ENCODE data around the gene THSD1. TPM values are rescaled to one million over a fixed set of nuclear protein-coding genes. Genes with fewer than 3 reads are reported as not detected.
"Not testable (repeated sequence)": the region's sequence is repeated elsewhere in the genome, so short reads cannot be mapped to it uniquely, and the experiment has no call there.

THSD1 gene
- total and polyA plus RNA-seq, 7 experiments from 2014 or later = 0.12 to 0.54 (median 0.29) TPM

- intact Hi-C loops (cut with micrococcal nuclease); H3K4me1 Mint-ChIP-seq; H3K36me3 Mint-ChIP-seq; ATAC-seq; H3K27ac ChIP-seq (ENCODE audit: low read depth, low read length); H3K9me3 Mint-ChIP-seq; H3K9me3 ChIP-seq (ENCODE audit: control insufficient read depth in 2 of 3, low read length in 3 of 3); H3K27me3 Mint-ChIP-seq; H3K27ac Mint-ChIP-seq; H3K4me1 ChIP-seq (ENCODE audit: control insufficient read depth in 2 of 2, insufficient read depth in 2 of 2, low read length in 2 of 2); DNase-seq; POLR2A ChIA-PET; H3K27me3 ChIP-seq (ENCODE audit: control insufficient read depth in 2 of 2, insufficient read depth in 2 of 2, low read length in 2 of 2); H3K4me3 Mint-ChIP-seq; CTCF ChIA-PET; H3K4me3 ChIP-seq (ENCODE audit: low read length); H3K36me3 ChIP-seq (ENCODE audit: control insufficient read depth in 2 of 3, insufficient read depth in 3 of 3, low read length in 3 of 3): not testable (repeated sequence)
Observed at GRCh38 chr13:52342203-52342602, 63.8 kb downstream of the THSD1 start.

GRCh38 chr13:52337828-52338455 lies 68.0 kb downstream of the THSD1 start:
- H3K27me3 Mint-ChIP-seq; H3K36me3 Mint-ChIP-seq; H3K4me3 Mint-ChIP-seq; DNase-seq; H3K27ac Mint-ChIP-seq; H3K4me1 ChIP-seq (ENCODE audit: control insufficient read depth in 2 of 2, insufficient read depth in 2 of 2, low read length in 2 of 2); H3K27me3 ChIP-seq (ENCODE audit: control insufficient read depth in 2 of 2, insufficient read depth in 2 of 2, low read length in 2 of 2); POLR2A ChIA-PET; intact Hi-C loops (cut with micrococcal nuclease); CTCF ChIA-PET; ATAC-seq; H3K4me1 Mint-ChIP-seq; H3K9me3 Mint-ChIP-seq; H3K4me3 ChIP-seq (ENCODE audit: low read length); H3K27ac ChIP-seq (ENCODE audit: low read depth, low read length); H3K9me3 ChIP-seq (ENCODE audit: control insufficient read depth in 2 of 3, low read length in 3 of 3); H3K36me3 ChIP-seq (ENCODE audit: control insufficient read depth in 2 of 3, insufficient read depth in 3 of 3, low read length in 3 of 3): not testable (repeated sequence)

- intact Hi-C loops (cut with micrococcal nuclease); H3K4me3 Mint-ChIP-seq; H3K36me3 Mint-ChIP-seq; H3K4me1 ChIP-seq (ENCODE audit: control insufficient read depth in 2 of 2, insufficient read depth in 2 of 2, low read length in 2 of 2); ATAC-seq; H3K27ac Mint-ChIP-seq; POLR2A ChIA-PET; H3K27ac ChIP-seq (ENCODE audit: low read depth, low read length); H3K4me1 Mint-ChIP-seq; H3K27me3 ChIP-seq (ENCODE audit: control insufficient read depth in 2 of 2, insufficient read depth in 2 of 2, low read length in 2 of 2); H3K4me3 ChIP-seq (ENCODE audit: low read length); DNase-seq; H3K27me3 Mint-ChIP-seq; H3K9me3 Mint-ChIP-seq; CTCF ChIA-PET; H3K36me3 ChIP-seq (ENCODE audit: control insufficient read depth in 2 of 3, insufficient read depth in 3 of 3, low read length in 3 of 3); H3K9me3 ChIP-seq (ENCODE audit: control insufficient read depth in 2 of 3, low read length in 3 of 3): not testable (repeated sequence)
Observed at GRCh38 chr13:52334107-52334506, 71.9 kb downstream of the THSD1 start.

- H3K4me1 ChIP-seq (ENCODE audit: control insufficient read depth in 2 of 2, insufficient read depth in 2 of 2, low read length in 2 of 2); H3K27ac ChIP-seq (ENCODE audit: low read depth, low read length); H3K36me3 Mint-ChIP-seq; POLR2A ChIA-PET; H3K9me3 Mint-ChIP-seq; H3K4me3 Mint-ChIP-seq; DNase-seq; H3K27ac Mint-ChIP-seq; H3K4me1 Mint-ChIP-seq; H3K36me3 ChIP-seq (ENCODE audit: control insufficient read depth in 2 of 3, insufficient read depth in 3 of 3, low read length in 3 of 3); H3K27me3 ChIP-seq (ENCODE audit: control insufficient read depth in 2 of 2, insufficient read depth in 2 of 2, low read length in 2 of 2); ATAC-seq; intact Hi-C loops (cut with micrococcal nuclease); H3K9me3 ChIP-seq (ENCODE audit: control insufficient read depth in 2 of 3, low read length in 3 of 3); H3K27me3 Mint-ChIP-seq; CTCF ChIA-PET; H3K4me3 ChIP-seq (ENCODE audit: low read length): not testable (repeated sequence)
Observed at GRCh38 chr13:52331844-52332243, 74.1 kb downstream of the THSD1 start.

Other genes starting within 250 kb of the THSD1 start
- 1 to 10 TPM; 4.4 to 7.8 (median 4.5) TPM for gene NEK3, start 246.6 kb downstream of the THSD1 start, total RNA-seq
- 10 to 100 TPM in 1 of 2 donors, 1 to 10 TPM in 1; 5.0 to 17.5 TPM for gene NEK3, start 246.6 kb downstream of the THSD1 start, polyA plus RNA-seq
- gene VPS36, start 44.5 kb upstream of the THSD1 start, total RNA-seq = 10 to 100 TPM; 40.4 to 53.7 (median 49.5) TPM
- 10 to 100 TPM; 23.1 to 31.3 TPM for gene VPS36, start 44.5 kb upstream of the THSD1 start, polyA plus RNA-seq
- 10 to 100 TPM; 12.0 to 59.9 (median 27.7) TPM for gene CKAP2, start 49.3 kb upstream of the THSD1 start, total RNA-seq
- 10 to 100 TPM; 12.2 to 12.6 TPM for gene CKAP2, start 49.3 kb upstream of the THSD1 start, polyA plus RNA-seq
- 10 to 100 TPM; 11.8 to 21.1 (median 13.8) TPM for gene HNRNPA1L2, start 236.3 kb upstream of the THSD1 start, total RNA-seq
- 10 to 100 TPM in 1 of 2 donors, 1 to 10 TPM in 1; 8.0 to 15.1 TPM for gene HNRNPA1L2, start 236.3 kb upstream of the THSD1 start, polyA plus RNA-seq
- 10 to 100 TPM; 21.3 to 49.0 (median 33.8) TPM for gene SUGT1, start 246.7 kb upstream of the THSD1 start, total RNA-seq
- gene SUGT1, start 246.7 kb upstream of the THSD1 start, polyA plus RNA-seq = 10 to 100 TPM; 40.6 to 47.6 TPM

All from naive thymus-derived CD4-positive, alpha-beta T cell (primary cell).